Right atrium auricular region (tissue), 2 donors: ENCODE results near the gene CCDC68. TPM values are rescaled to one million over a fixed set of nuclear protein-coding genes. Genes with fewer than 3 reads are reported as not detected.
"Not testable (repeated sequence)": the region's sequence is repeated elsewhere in the genome, so short reads cannot be mapped to it uniquely, and the experiment has no call there.

Experiments
- DNase-seq: peaks from one replicate; pipeline ENCODE4 v3.0.0-alpha.2; 2019; ENCODE audit warnings: low spot score
- H3K27ac ChIP-seq, 2 donors: fragments of 200-600 bp; sonication (generic); 1 replicate in 1 of 2; 2 replicates in 1 of 2; pipeline ENCODE4 v1.5.1; 2016 to 2019
- H3K27me3 ChIP-seq, 2 donors: fragments of 200-600 bp; sonication (generic); one replicate each; pipeline versions ENCODE4 v1.5.1 to v1.6.0; 2017 to 2019
- H3K36me3 ChIP-seq: fragments of 200-600 bp; sonication (generic); one replicate; pipeline ENCODE4 v1.5.1; 2016
- H3K4me1 ChIP-seq, 2 donors: fragments of 200-600 bp; sonication (generic); one replicate each; pipeline versions ENCODE4 v1.5.1 to v1.6.0; 2017 to 2019
- H3K4me3 ChIP-seq, 2 donors: fragments of 200-600 bp; sonication (generic); 1 replicate in 1 of 2; 2 replicates in 1 of 2; pipeline ENCODE4 v1.5.1; 2017 to 2019; ENCODE audit warnings: mild to moderate bottlenecking in 1 of 2, moderate library complexity in 1 of 2
- H3K9me3 ChIP-seq, 2 donors: fragments of 200-600 bp; sonication (generic); one replicate each; pipeline ENCODE4 v1.5.1; 2019
- total RNA-seq, 2 donors: library from RNA; depleted of rRNA; stranded (reverse); fragments of >200 nt; gene quantifications; one replicate each; pipeline ENCODE4 v1.1.0, GENCODE V29; 2016
- TF ChIP-seq, protein P1 (sequence below), 2 donors: fragments of 200-600 bp; sonication (generic); IDR thresholded peaks; one replicate each; pipeline ENCODE4 v1.5.1; 2019; ENCODE audit warnings: antibody characterized with exemption in 2 of 2

Gene CCDC68
- total RNA-seq, 2 donors from 2014 or later, result 7.3 to 8.0 TPM

DNA sequence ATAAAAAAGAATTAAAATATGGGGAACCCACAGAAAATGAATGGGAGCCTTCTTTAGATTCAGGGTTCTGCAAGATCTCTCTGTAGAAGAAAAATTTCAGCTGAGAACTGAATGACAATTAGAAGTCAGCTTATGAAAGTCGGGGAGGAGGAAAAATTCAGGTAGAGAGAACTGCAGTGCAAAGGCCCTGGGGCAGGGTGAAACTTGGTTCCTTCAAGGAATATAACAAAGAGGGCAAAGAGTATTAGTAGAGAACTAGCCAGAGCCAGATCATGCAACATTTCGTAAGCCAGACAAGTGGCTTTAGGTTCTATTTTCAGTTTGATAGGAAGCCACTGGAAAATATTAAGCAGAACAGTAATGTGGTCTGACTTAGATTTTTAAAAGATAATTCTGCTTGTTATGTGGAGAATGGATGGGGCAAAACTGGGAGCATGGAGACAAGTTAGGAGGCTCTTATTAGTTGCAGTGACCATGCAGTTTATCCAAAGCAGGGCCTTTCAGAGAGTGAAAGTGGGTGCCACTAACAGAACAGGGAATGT, 103.1 kb downstream of the CCDC68 start:
- TF ChIP-seq, protein P1, sequence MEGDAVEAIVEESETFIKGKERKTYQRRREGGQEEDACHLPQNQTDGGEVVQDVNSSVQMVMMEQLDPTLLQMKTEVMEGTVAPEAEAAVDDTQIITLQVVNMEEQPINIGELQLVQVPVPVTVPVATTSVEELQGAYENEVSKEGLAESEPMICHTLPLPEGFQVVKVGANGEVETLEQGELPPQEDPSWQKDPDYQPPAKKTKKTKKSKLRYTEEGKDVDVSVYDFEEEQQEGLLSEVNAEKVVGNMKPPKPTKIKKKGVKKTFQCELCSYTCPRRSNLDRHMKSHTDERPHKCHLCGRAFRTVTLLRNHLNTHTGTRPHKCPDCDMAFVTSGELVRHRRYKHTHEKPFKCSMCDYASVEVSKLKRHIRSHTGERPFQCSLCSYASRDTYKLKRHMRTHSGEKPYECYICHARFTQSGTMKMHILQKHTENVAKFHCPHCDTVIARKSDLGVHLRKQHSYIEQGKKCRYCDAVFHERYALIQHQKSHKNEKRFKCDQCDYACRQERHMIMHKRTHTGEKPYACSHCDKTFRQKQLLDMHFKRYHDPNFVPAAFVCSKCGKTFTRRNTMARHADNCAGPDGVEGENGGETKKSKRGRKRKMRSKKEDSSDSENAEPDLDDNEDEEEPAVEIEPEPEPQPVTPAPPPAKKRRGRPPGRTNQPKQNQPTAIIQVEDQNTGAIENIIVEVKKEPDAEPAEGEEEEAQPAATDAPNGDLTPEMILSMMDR (IDR thresholded peaks at IDR 0.05), result no peak
- H3K36me3 ChIP-seq, result no peaks in the 10 kb centered on the region
- no peaks in the 10 kb centered on the region for H3K9me3 ChIP-seq
- H3K4me3 ChIP-seq, result no peak overlapping the region
- no peak overlapping the region for H3K27ac ChIP-seq
- DNase-seq, result no peak
- H3K27me3 ChIP-seq, result no peaks in the 10 kb centered on the region
- no peaks in the 10 kb centered on the region for H3K4me1 ChIP-seq

DNA sequence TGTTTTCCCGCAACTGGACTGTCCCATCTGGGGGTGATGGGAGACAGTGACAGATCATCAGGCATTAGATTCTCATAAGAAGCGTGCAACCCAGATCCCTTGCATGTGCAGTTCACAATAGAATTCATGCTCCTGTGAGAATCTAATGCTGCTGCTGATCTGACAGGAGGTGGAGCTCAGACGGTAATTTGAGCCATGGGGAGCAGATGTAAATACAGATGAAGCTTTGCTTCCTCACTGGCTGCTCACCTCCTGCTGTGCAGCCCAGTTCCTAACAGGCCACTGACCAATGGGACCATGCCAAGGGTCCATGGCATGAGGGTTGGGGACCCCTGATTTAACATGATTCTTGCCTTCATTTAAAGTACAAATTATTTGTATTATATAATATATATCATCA, 104.2 kb downstream of the CCDC68 start:
- H3K27me3 ChIP-seq, DNase-seq, H3K4me3 ChIP-seq, H3K27ac ChIP-seq, H3K36me3 ChIP-seq, H3K4me1 ChIP-seq, H3K9me3 ChIP-seq: not testable (repeated sequence)

DNA sequence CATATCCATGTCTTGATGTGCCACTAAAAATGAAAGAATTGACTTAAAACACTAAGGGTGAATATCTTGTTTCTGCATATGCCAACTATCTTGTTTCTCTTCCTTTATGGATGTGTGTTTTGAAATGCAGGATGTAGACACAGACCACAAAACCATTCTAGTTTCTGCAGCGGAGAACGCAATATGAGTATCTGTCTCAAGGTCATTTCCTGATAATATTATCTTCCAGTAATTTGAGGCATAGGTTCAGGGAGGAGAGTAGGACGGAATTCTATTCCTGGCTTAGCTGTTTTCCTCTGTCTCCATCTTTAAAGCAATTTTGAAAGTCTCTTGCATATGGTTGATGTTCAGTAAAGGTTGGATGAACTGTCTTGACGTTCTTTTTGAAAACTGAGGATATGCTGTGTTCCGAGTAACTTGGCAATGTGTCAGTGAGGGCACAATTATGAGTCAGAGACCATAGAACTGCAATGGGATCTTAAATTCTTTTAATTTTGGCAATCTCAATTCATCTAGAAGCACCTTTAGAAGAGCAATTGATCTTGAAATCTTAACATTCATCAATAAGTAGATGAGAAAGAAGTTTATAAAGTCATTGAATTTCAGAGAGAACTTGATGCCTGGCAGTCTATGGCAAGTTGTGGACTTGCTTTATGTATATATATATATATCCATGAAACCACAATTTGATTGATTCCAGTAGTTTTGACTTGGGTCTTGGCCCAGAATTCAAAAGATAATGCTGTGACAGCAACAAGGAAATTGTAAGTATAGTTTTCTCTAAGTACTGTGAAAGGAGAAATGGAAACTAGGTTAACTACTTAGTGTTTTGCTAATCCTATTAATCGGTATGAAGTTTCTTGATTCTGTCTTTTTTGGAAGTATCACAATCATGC, 106.2 kb downstream of the CCDC68 start:
- Histone ChIP-seq H3K27ac (no peak overlapping the region), H3K4me3 (no peak overlapping the region), H3K27me3 (no peaks in the 10 kb centered on the region), H3K9me3 (no peaks in the 10 kb centered on the region), H3K36me3 (no peaks in the 10 kb centered on the region), H3K4me1 (no peaks in the 10 kb centered on the region)
- TF ChIP-seq, protein P1 (IDR thresholded peaks at IDR 0.05), result no peak
- DNase-seq, result no peak

Other genes starting within 250 kb of the CCDC68 start
- 1 to 10 TPM in 1 of 2 donors, under 1 TPM in 1; 0.11 to 1.1 TPM for gene RAB27B, start 131.0 kb downstream of the CCDC68 start, total RNA-seq